CD4-positive, alpha-beta T cell treated with Interleukin-15 for 4 hours (primary cell): Measurements from ENCODE around the gene LSM10.
A peak's percentile ranks its signal among the peaks of the same experiment; 100 is the strongest.

ENCODE experiments used
- DNase-seq: peaks from one replicate; pipeline ENCODE4 v3.0.0-alpha.2; 2020; ENCODE audit warnings: low spot score

LSM10 gene

GRCh38 chr1:36408479-36408878 lies 10.8 kb upstream of the LSM10 start:
- DNase-seq = no peak

- no peak for DNase-seq
These were observed 8.7 kb upstream of the LSM10 start for GRCh38 chr1:36406440-36406839.

GRCh38 chr1:36402504-36402890 lies 4.8 kb upstream of the LSM10 start:
- DNase-seq = no peak

- no peak for DNase-seq
These were observed 4.1 kb upstream of the LSM10 start for GRCh38 chr1:36401602-36402503.

- DNase-seq = peak; percentile 36
These were observed 3.3 kb upstream of the LSM10 start for GRCh38 chr1:36400825-36401601.

GRCh38 chr1:36400514-36400824 lies 2.8 kb upstream of the LSM10 start:
- no peak for DNase-seq

- no peak for DNase-seq
These were observed 766 bp upstream of the LSM10 start for GRCh38 chr1:36398370-36398977.

- DNase-seq = no peak
These were observed 678 bp downstream of the LSM10 start for GRCh38 chr1:36397083-36397377.

- no peak for DNase-seq
These were observed 1.3 kb downstream of the LSM10 start for GRCh38 chr1:36396359-36396758.

- DNase-seq = no peak
These were observed 4.0 kb downstream of the LSM10 start for GRCh38 chr1:36393686-36394085.

GRCh38 chr1:36392836-36393235 lies 4.9 kb downstream of the LSM10 start:
- no peak for DNase-seq

GRCh38 chr1:36391271-36391670 lies 6.4 kb downstream of the LSM10 start:
- no peak for DNase-seq

GRCh38 chr1:36390411-36390810 lies 7.3 kb downstream of the LSM10 start:
- DNase-seq = no peak

- no peak for DNase-seq
These were observed 7.7 kb downstream of the LSM10 start for GRCh38 chr1:36389999-36390398.

GRCh38 chr1:36389261-36389660 lies 8.4 kb downstream of the LSM10 start:
- DNase-seq = no peak

GRCh38 chr1:36387141-36387949 lies 10.4 kb downstream of the LSM10 start:
- no peak for DNase-seq

- peak; percentile 96 for DNase-seq
These were observed 11.2 kb downstream of the LSM10 start for GRCh38 chr1:36386265-36387140.

GRCh38 chr1:36385410-36386264 lies 12.1 kb downstream of the LSM10 start, which contains the start of gene STK40:
STK40 (minus strand) TSS chr1:36385924; CDS start chr1:36361332, 24,592 bp downstream.
- DNase-seq = peak; percentile 99

GRCh38 chr1:36384542-36385409 lies 12.9 kb downstream of the LSM10 start:
- peak; percentile 45 for DNase-seq
